B cell (primary cell): ENCODE measurements around the gene NBL1. TPM values are rescaled to one million over a fixed set of nuclear protein-coding genes. Genes with fewer than 3 reads are reported as not detected.
"Not testable (repeated sequence)": the region's sequence is repeated elsewhere in the genome, so short reads cannot be mapped to it uniquely, and the experiment has no call there.

ENCODE experiments used
- ATAC-seq: fragments of 200-7000 bp; cut with Tn5 transposase; one replicate; pipeline ENCODE4 v1.10.0; 2021; ENCODE audit warnings: low read depth, mild to moderate bottlenecking, moderate number of reproducible peaks, moderate library complexity
- CTCF ChIA-PET: fragments of 350-600 bp; sonication (Branson Sonifier 250); formaldehyde crosslinking; loops from one replicate; lab custom pipeline; 2021; ENCODE audit warnings: antibody characterized with exemption, inconsistent platforms; lab: Charles Lee
- POLR2A ChIA-PET: fragments of 350-600 bp; sonication (Branson Sonifier 250); formaldehyde crosslinking; loops from one replicate; lab custom pipeline; 2021; ENCODE audit warnings: antibody characterized with exemption; lab: Charles Lee
- DNase-seq: peaks from one replicate; pipeline ENCODE4 v3.0.0; 2013
- H2AFZ ChIP-seq: 2 replicates; pipeline ENCODE4 v1.6.1; 2012; ENCODE audit warnings: mild to moderate bottlenecking, low read depth, low read length; ENCODE audit not compliant: insufficient read depth, poor library complexity, severe bottlenecking
- H3K27ac ChIP-seq, 2 donors: 1 replicate in 1 of 2; 2 replicates in 1 of 2; pipeline ENCODE4 v1.5.1; 2012 to 2013; ENCODE audit warnings: low read length in 2 of 2, mild to moderate bottlenecking in 2 of 2, moderate library complexity in 1 of 2
- H3K27me3 ChIP-seq, 4 experiments: fragments of 200-600 bp in 1 of 4; sonication (generic) in 1 of 4; replicated peaks in 1 of 4; 1 replicate in 2 of 4; 2 replicates in 2 of 4; pipeline versions ENCODE4 v1.6.1 to v1.7.0; 2013 to 2016; ENCODE audit warnings: low read length in 3 of 4, mild to moderate bottlenecking in 2 of 4, mixed read lengths in 1 of 4, moderate library complexity in 1 of 4; ENCODE audit not compliant: insufficient read depth in 4 of 4, control insufficient read depth in 3 of 4; ENCODE audit errors: control extremely low read depth in 1 of 4
- H3K36me3 ChIP-seq, 2 experiments: replicated peaks in 1 of 2; 1 replicate in 1 of 2; 2 replicates in 1 of 2; pipeline versions ENCODE4 v1.6.1 to v1.7.1; 2013; ENCODE audit warnings: low read length in 1 of 2; ENCODE audit not compliant: insufficient read depth in 2 of 2, control insufficient read depth in 1 of 2; ENCODE audit errors: control extremely low read depth in 1 of 2, extremely low read depth in 1 of 2
- H3K4me1 ChIP-seq, 2 donors: fragments of 200-600 bp in 1 of 2; sonication (generic) in 1 of 2; 1 replicate in 1 of 2; 2 replicates in 1 of 2; pipeline versions ENCODE4 v1.5.1 to v1.6.1; 2013 to 2017; ENCODE audit warnings: low read length in 2 of 2; ENCODE audit not compliant: control insufficient read depth in 2 of 2, insufficient read depth in 2 of 2
- H3K4me2 ChIP-seq: replicated peaks from 2 replicates; pipeline ENCODE3; 2012; ENCODE audit warnings: mild to moderate bottlenecking, low read depth, low read length; ENCODE audit not compliant: poor library complexity, severe bottlenecking
- H3K4me3 ChIP-seq, 5 experiments: fragments of 200-600 bp in 1 of 5; sonication (generic) in 1 of 5; 1 replicate in 3 of 5; 2 replicates in 2 of 5; pipeline versions ENCODE4 v1.5.1 to v1.7.0; 2011 to 2016; ENCODE audit warnings: low read length in 4 of 5, mild to moderate bottlenecking in 4 of 5, low read depth in 2 of 5, control low read depth in 1 of 5, moderate library complexity in 1 of 5; ENCODE audit not compliant: insufficient read depth in 1 of 5; ENCODE audit errors: control extremely low read depth in 1 of 5, extremely low read depth in 1 of 5
- H3K79me2 ChIP-seq: fragments of 200-600 bp; sonication (generic); one replicate; pipeline ENCODE4 v1.6.0; 2016; ENCODE audit warnings: low read length; ENCODE audit not compliant: control insufficient read depth, insufficient read depth
- H3K9ac ChIP-seq: fragments of 200-600 bp; sonication (generic); 2 replicates; pipeline ENCODE4 v1.6.1; 2017; ENCODE audit warnings: mild to moderate bottlenecking, low read length, moderate library complexity
- H3K9me3 ChIP-seq, 3 donors: one replicate each; pipeline versions ENCODE4 v1.6.1 to v1.7.1; 2013; ENCODE audit warnings: low read length in 2 of 3; ENCODE audit not compliant: control insufficient read depth in 2 of 3, insufficient read depth in 1 of 3; ENCODE audit errors: control extremely low read depth in 1 of 3
- H4K20me1 ChIP-seq: 2 replicates; pipeline ENCODE4 v1.6.0; 2012; ENCODE audit warnings: mild to moderate bottlenecking, low read length; ENCODE audit not compliant: insufficient read depth, control insufficient read depth, poor library complexity, severe bottlenecking
- H3K27ac Mint-ChIP-seq: one replicate; pipeline ENCODE4 v1.8.0; 2021; ENCODE audit warnings: mixed read lengths
- H3K27me3 Mint-ChIP-seq: one replicate; pipeline ENCODE4 v1.8.0; 2021; ENCODE audit warnings: mixed read lengths
- H3K4me1 Mint-ChIP-seq: one replicate; pipeline ENCODE4 v1.8.0; 2021; ENCODE audit warnings: mixed read lengths
- H3K4me3 Mint-ChIP-seq: one replicate; pipeline ENCODE4 v1.8.0; 2021; ENCODE audit warnings: mixed read lengths
- H3K9me3 Mint-ChIP-seq: one replicate; pipeline ENCODE4 v1.8.0; 2022; ENCODE audit warnings: mixed read lengths; ENCODE audit not compliant: insufficient read depth
- EZH2 ChIP-seq: IDR thresholded peaks from 2 replicates; pipeline ENCODE4 v1.6.1; 2012; ENCODE audit warnings: borderline replicate concordance, low read depth, mild to moderate bottlenecking, moderate library complexity, low read length; ENCODE audit not compliant: insufficient read depth, poor library complexity, severe bottlenecking
- WGBS: methylation state at CpG from one replicate; pipeline ENCODE4 v1.1.5; 2013; ENCODE audit warnings: missing lambda C conversion rate; ENCODE audit not compliant: insufficient coverage; 5-methylcytosine and 5-hydroxymethylcytosine counted together
- intact Hi-C: fragments of 100-400 bp; cut with micrococcal nuclease; formaldehyde crosslinking; loops from one replicate; pipeline ENCODE4 v1.10.0; 2022
- polyA plus RNA-seq: library from polyadenylated mRNA; depleted of rRNA; stranded (reverse); fragments of >200 nt; gene quantifications from 2 replicates; pipeline ENCODE4 v1.2.3, GENCODE V29; 2012
- total RNA-seq, 2 donors: library from RNA; stranded (reverse); fragments of 120-200 nt in 1 of 2; gene quantifications; 1 replicate in 1 of 2; 2 replicates in 1 of 2; pipeline versions ENCODE4 v1.2.3 to v1.2.4, GENCODE V29; 2013 to 2022
- TF ChIP-seq, protein P1 (sequence below): fragments of 200-600 bp; IDR thresholded peaks from one replicate; pipeline ENCODE4 v1.8.0; 2022; ENCODE audit warnings: antibody characterized with exemption, mild to moderate bottlenecking

NBL1 gene
- total and polyA plus RNA-seq, 2 donors (not counting 1 experiment from before 2014, with no cell fraction given) = 0.74 to 0.97 TPM

DNA sequence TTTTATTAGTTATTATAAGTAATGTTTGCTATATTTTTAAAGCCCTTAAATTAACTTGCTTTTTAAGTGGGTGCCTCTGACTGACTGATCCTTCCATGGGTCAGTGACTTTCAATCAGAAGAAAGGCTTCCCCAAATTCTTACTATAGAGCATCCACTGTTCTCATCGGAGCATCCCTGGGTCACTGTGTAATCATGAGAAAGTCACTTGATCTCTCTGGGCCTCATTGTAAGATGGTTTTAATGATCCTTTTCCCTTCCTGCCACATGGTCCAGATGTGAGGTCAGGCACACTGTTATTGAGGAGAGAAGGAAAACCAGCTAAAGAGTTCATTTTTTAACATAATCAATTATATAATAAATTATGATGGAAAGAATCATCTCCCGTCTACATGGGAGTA is 11.0 kb upstream of the NBL1 start:
- H3K4me1 Mint-ChIP-seq = no peaks in the 10 kb centered on the region
- H3K4me3 ChIP-seq = no peak overlapping the region

DNA sequence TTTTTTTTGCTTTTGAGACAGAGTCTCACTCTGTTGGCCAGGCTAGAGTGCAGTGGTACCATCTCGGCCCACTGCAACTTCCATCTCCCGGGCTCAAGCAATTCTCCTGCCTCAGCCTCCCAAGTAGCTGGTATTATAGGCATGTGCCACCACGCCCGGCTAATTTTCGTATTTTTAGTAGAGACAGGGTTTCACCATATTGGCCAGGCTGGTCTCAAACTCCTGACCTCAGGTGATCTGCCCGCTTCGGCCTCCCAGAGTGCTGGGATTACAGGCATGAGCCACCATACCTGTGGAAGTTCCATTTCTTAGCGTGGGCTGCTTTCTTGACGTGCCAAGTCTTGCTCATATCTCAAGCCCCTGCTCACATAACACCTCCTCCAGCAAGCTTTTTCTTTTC is 9.0 kb upstream of the NBL1 start:
- DNase-seq, H3K27ac Mint-ChIP-seq, H3K27me3 ChIP-seq, H3K4me2 ChIP-seq, H3K9me3 Mint-ChIP-seq, H3K4me1 ChIP-seq, H3K4me3 Mint-ChIP-seq, H3K9ac ChIP-seq, H3K27ac ChIP-seq, ATAC-seq, H3K4me1 Mint-ChIP-seq, H3K9me3 ChIP-seq, H3K79me2 ChIP-seq, H2AFZ ChIP-seq, H3K36me3 ChIP-seq, H4K20me1 ChIP-seq, intact Hi-C loops, H3K27me3 Mint-ChIP-seq, H3K4me3 ChIP-seq: not testable (repeated sequence)
- ChIA-PET POLR2A (interaction anchor here (0.7 kb wide), 1 partner anchor 26 kb away, joined by 5 read pairs; no protein-coding TSS in a partner anchor), CTCF (interaction anchor here (0.7 kb wide), 1 partner anchor 12 kb away, joined by 3 read pairs; no protein-coding TSS in a partner anchor)
- 97% methylated on average over 9 of the region's 9 CpGs for WGBS

More for the DNA sequence above, 11.0 kb upstream of the NBL1 start:
- no peak overlapping the region for H3K4me3 Mint-ChIP-seq
- no peaks in the 10 kb centered on the region for H3K27me3 Mint-ChIP-seq
- H3K27ac ChIP-seq = no peak overlapping the region
- intact Hi-C loops = no loop called here
- H3K27me3 ChIP-seq = no peaks in the 10 kb centered on the region
- WGBS = 100% methylated on average over 1 of the region's 2 CpGs
- DNase-seq (no peak), ATAC-seq (no peak)
- no peak overlapping the region for H3K4me2 ChIP-seq
- no peak for TF ChIP-seq EZH2
- TF ChIP-seq, protein P1, sequence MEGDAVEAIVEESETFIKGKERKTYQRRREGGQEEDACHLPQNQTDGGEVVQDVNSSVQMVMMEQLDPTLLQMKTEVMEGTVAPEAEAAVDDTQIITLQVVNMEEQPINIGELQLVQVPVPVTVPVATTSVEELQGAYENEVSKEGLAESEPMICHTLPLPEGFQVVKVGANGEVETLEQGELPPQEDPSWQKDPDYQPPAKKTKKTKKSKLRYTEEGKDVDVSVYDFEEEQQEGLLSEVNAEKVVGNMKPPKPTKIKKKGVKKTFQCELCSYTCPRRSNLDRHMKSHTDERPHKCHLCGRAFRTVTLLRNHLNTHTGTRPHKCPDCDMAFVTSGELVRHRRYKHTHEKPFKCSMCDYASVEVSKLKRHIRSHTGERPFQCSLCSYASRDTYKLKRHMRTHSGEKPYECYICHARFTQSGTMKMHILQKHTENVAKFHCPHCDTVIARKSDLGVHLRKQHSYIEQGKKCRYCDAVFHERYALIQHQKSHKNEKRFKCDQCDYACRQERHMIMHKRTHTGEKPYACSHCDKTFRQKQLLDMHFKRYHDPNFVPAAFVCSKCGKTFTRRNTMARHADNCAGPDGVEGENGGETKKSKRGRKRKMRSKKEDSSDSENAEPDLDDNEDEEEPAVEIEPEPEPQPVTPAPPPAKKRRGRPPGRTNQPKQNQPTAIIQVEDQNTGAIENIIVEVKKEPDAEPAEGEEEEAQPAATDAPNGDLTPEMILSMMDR = no peak
- no peak overlapping the region for H2AFZ ChIP-seq
- no peaks in the 10 kb centered on the region for H3K4me1 ChIP-seq
- no peaks in the 10 kb centered on the region for H3K9me3 ChIP-seq
- CTCF ChIA-PET = no interaction called here
- H3K9ac ChIP-seq = no peak overlapping the region
- no peaks in the 10 kb centered on the region for H4K20me1 ChIP-seq
- H3K9me3 Mint-ChIP-seq = no peaks in the 10 kb centered on the region
- H3K79me2 ChIP-seq = no peaks in the 10 kb centered on the region
- H3K27ac Mint-ChIP-seq = no peak overlapping the region
- peaks cover 0 to 14% of the 10 kb centered on the region in 2 experiments for H3K36me3 ChIP-seq
- POLR2A ChIA-PET = no interaction called here
